Pericardium fibroblast (primary cell): ENCODE measurements around the gene CSN1S1. TPM values are rescaled to one million over a fixed set of nuclear protein-coding genes. Genes with fewer than 3 reads are reported as not detected.

ENCODE experiments used
- total RNA-seq: library from RNA; depleted of rRNA; stranded (reverse); fragments of >200 nt; gene quantifications from 2 replicates; pipeline ENCODE4 v1.2.3, GENCODE V29; 2015

The CSN1S1 gene
- not detected in 2 replicates for total RNA-seq

DNA sequence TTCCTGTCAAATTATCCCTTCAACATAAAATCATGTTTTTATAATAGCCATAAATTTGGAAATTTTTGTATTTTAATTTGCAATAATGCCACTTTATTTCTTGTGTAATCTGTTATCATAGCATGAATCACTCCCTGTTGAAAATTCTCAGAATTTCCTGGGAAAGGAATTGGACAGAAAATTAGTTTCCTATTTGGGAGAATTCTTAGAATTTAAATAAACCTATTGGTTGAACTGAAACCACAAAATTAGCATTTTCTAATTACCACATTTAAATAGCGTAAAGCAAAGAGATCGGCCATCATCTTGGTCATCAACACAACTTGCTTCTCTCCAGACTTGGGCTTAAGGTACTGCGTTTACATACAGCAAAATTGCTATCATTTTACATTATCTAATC lies at the start of gene CSN1S1:
TSS of gene CSN1S1 (plus strand) at position 301 of the 400 bp plus-strand sequence. CDS start 1,488 bp downstream, outside the sequence.

DNA sequence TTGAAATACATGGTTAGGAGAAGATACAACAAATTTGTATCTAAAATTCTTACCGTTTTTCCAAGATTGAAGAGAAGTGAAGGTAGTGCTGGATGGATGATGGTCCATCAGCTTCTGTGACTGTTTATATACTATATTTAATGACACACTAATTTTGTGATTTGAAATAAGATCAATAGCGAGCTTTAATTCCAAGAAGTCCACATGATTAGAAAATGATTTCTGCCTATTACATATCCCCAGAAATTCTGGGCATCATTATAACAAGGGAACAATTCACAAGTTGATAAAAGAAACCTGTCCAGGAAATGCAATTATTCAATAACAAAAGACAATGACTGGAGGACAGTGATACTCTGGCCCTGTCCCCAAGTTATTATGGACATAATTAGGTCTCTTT lies 34.8 kb downstream of the CSN1S1 start, which contains the start of gene CSN2:
TSS of gene CSN2 (minus strand) at position 101 of the 400 bp plus-strand sequence. CDS start 4,733 bp downstream, outside the sequence.

GRCh38 chr4:69995526-69996016 lies 64.7 kb downstream of the CSN1S1 start, which contains the start of gene STATH:
Gene STATH, plus strand, starts transcription at chr4:69995966. Its CDS starts 2,472 bp downstream, at chr4:69998438.

Other genes with a start within 250 kb of the CSN1S1 start
- gene SULT1B1, start 170.4 kb upstream of the CSN1S1 start, total RNA-seq, result 1.6 and 2.0 TPM in 2 replicates
- 47.0 and 125 TPM in 2 replicates for gene SULT1E1, start 70.9 kb upstream of the CSN1S1 start, total RNA-seq
- not detected in 2 replicates for gene CSN2, start 34.7 kb downstream of the CSN1S1 start, total RNA-seq
- gene STATH, start 64.9 kb downstream of the CSN1S1 start, total RNA-seq, result not detected in 2 replicates
- not detected in 2 replicates for gene HTN3, start 97.4 kb downstream of the CSN1S1 start, total RNA-seq
- gene HTN1, start 119.4 kb downstream of the CSN1S1 start, total RNA-seq, result not detected in 2 replicates
- not detected in 2 replicates for gene PRR27, start 223.2 kb downstream of the CSN1S1 start, total RNA-seq